HepG2 (cell line): Measurements from ENCODE around the gene EPO. TPM values are rescaled to one million over a fixed set of nuclear protein-coding genes. Genes with fewer than 3 reads are reported as not detected.

ENCODE experiments used
- AHDC1 ChIP-seq: sonication (generic); formaldehyde crosslinking; IDR thresholded peaks from 2 replicates; pipeline ENCODE4 v1.5.1; 2020; ENCODE audit warnings: mild to moderate bottlenecking, missing genetic modification reagents, borderline replicate concordance
- AKNA ChIP-seq: sonication (generic); formaldehyde crosslinking; IDR thresholded peaks from 2 replicates; pipeline ENCODE4 v1.4.0; 2020; ENCODE audit warnings: missing genetic modification reagents, borderline replicate concordance
- CREM ChIP-seq, 2 experiments: sonication (generic) in 1 of 2; formaldehyde crosslinking in 1 of 2; IDR thresholded peaks; 2 replicates each; pipeline versions ENCODE4 v1.4.0 to v1.6.1; 2016 to 2020; ENCODE audit warnings: antibody characterized with exemption in 1 of 2, mild to moderate bottlenecking in 1 of 2, missing genetic modification reagents in 1 of 2
- FOXP1 ChIP-seq, 2 experiments: fragments of 450-650 bp in 1 of 2; IDR thresholded peaks; 2 replicates each; pipeline ENCODE4 v1.6.1; 2017 to 2018; ENCODE audit warnings: antibody characterized with exemption in 1 of 2
- HDAC2 ChIP-seq: sonication (generic); formaldehyde crosslinking; IDR thresholded peaks from 2 replicates; pipeline ENCODE4 v1.4.0; 2020; ENCODE audit warnings: missing genetic modification reagents
- HNF4A ChIP-seq: sonication (generic); formaldehyde crosslinking; IDR thresholded peaks from 2 replicates; pipeline ENCODE4 v1.4.0; 2020; ENCODE audit warnings: missing genetic modification reagents
- HOMEZ ChIP-seq: IDR thresholded peaks from 2 replicates; pipeline ENCODE4 v1.6.1; 2016; ENCODE audit warnings: low read depth
- KDM1A ChIP-seq: IDR thresholded peaks from 2 replicates; pipeline ENCODE4 v1.6.1; 2016; ENCODE audit warnings: missing compliant biosample characterization
- NFKB2 ChIP-seq: sonication (generic); formaldehyde crosslinking; IDR thresholded peaks from 2 replicates; pipeline ENCODE4 v1.4.0; 2020; ENCODE audit warnings: missing genetic modification reagents, borderline replicate concordance
- SAFB2 ChIP-seq: sonication (generic); formaldehyde crosslinking; IDR thresholded peaks from 2 replicates; pipeline ENCODE4 v1.5.1; 2020; ENCODE audit warnings: missing genetic modification reagents, low read depth, mild to moderate bottlenecking, borderline replicate concordance
- SIX4 ChIP-seq: sonication (generic); formaldehyde crosslinking; IDR thresholded peaks from 2 replicates; pipeline ENCODE4 v1.4.0; 2020; ENCODE audit warnings: missing genetic modification reagents
- XRCC5 ChIP-seq: fragments of 200-400 bp; formaldehyde crosslinking; optimal IDR thresholded peaks from 2 replicates; pipeline ENCODE3; 2017; ENCODE audit warnings: mild to moderate bottlenecking, low read length
- YEATS4 ChIP-seq: sonication (generic); formaldehyde crosslinking; IDR thresholded peaks from 2 replicates; pipeline ENCODE4 v1.4.0; 2020; ENCODE audit warnings: missing genetic modification reagents, borderline replicate concordance
- ZBTB37 ChIP-seq: sonication (generic); formaldehyde crosslinking; IDR thresholded peaks from 2 replicates; pipeline ENCODE4 v1.4.0; 2020; ENCODE audit warnings: mild to moderate bottlenecking, missing genetic modification reagents
- ZNF841 ChIP-seq: sonication (generic); formaldehyde crosslinking; IDR thresholded peaks from 2 replicates; pipeline ENCODE4 v1.8.1; 2023; ENCODE audit warnings: missing genetic modification reagents, borderline replicate concordance
- polyA plus RNA-seq, 8 experiments: library from polyadenylated mRNA; depleted of rRNA in 3 of 8; stranded (reverse) in 7 of 8; unstranded in 1 of 8; fragments of >200 nt; fragmentation: Illumina TruSeq in 4 of 8; extraction: Trizol in 4 of 8; gene quantifications; 2 replicates each; pipeline versions ENCODE4 v1.2.1 to v1.2.3, GENCODE V29; 2011 to 2016; ENCODE audit warnings: low read depth in 4 of 8, missing spikeins in 1 of 8, mixed read lengths in 1 of 8; ENCODE audit not compliant: insufficient read depth in 1 of 8
- total RNA-seq, 5 experiments: library from RNA; depleted of rRNA; stranded (reverse); fragments of >200 nt; fragmentation: Illumina TruSeq; extraction: Trizol; gene quantifications; 2 replicates each; pipeline ENCODE4 v1.2.3, GENCODE V29; 2016; ENCODE audit warnings: low read depth in 1 of 5

Gene EPO
- total and polyA plus RNA-seq, 2 of the 13 experiments (the other 11 are each of a cell fraction or from before 2014, with no cell fraction given) = 10.3 to 25.7 TPM

- TF ChIP-seq AHDC1 (CRISPR knock-in tag) (0 out of 2 replicates have a peak, but pooled peaks have one; percentile 51), YEATS4 (peak; percentile 67; the same call in 1 of the 2 replicates), KDM1A (CRISPR knock-in tag) (peak; percentile 80), CREM (IDR thresholded peaks at IDR 0.05) (peak; percentile 46; the same call in 1 of the 2 replicates), CREM (CRISPR knock-in tag; IDR thresholded peaks at IDR 0.05) (no peak), XRCC5 (no peak), AKNA (CRISPR knock-in tag) (no peak), SAFB2 (CRISPR knock-in tag) (peak; percentile 25; the same call in 1 of the 2 replicates), SIX4 (CRISPR knock-in tag) (no peak), HNF4A (CRISPR knock-in tag) (peak; percentile 90), FOXP1 (IDR thresholded peaks at IDR 0.05) (no peak), FOXP1 (CRISPR knock-in tag; IDR thresholded peaks at IDR 0.05) (peak; percentile 77), HDAC2 (peak; percentile 64; the same call in 1 of the 2 replicates), ZNF841 (CRISPR knock-in tag) (no peak), NFKB2 (CRISPR knock-in tag) (peak; percentile 36; the same call in 1 of the 2 replicates), ZBTB37 (CRISPR knock-in tag) (no peak), HOMEZ (no peak)
Observed at GRCh38 chr7:100719523-100720278, 567 bp upstream of the EPO start (continued).
